ENCODE results near the gene SCYL1. TPM values are rescaled to one million over a fixed set of nuclear protein-coding genes. Genes with fewer than 3 reads are reported as not detected.
A peak's percentile ranks its signal among the peaks of the same experiment; 100 is the strongest.

SCYL1 gene
- total and polyA plus RNA-seq, 7 donors, result 66.9 to 106 (median 87.4) TPM

DNA sequence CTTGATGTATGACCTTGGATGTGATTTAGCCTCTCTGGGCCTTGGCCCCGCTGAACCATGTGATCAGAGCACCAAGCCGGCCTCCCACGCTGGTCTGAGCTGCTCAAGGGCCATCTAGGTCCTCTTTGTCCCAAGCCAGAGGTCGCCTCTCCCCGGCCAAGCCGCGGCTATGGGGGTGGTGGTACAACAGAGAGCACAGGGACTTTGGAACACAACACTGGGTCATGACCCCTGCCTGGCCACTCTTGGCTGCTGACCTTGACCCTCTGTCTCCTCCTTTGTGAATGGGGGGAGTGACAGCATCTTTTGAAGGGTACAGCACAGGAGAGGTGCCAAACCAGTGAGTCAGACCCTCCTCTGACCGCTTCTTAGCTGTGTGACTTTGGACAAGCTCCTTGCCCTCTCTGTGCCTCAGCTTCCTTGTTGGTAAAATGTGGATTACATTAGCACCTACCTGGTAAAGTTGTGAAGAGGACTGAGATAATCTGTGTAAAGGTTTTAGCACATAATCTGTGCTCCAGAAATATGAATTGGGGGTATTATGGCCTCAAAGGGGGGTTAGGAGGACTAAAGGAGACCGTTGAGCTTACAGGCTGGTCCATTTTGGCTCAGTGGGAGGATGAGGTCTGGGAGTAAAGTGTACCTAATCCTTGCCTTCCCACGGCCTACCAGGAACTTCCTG is 4.7 kb downstream of the SCYL1 start:
- ATAC-seq, result no peak
- peaks cover 6 to 81% of the 10 kb centered on the region in 2 donors for H3K36me3 ChIP-seq (ENCODE audit: insufficient read depth in 1 of 2, low read depth in 1 of 2)
- intact Hi-C loops (cut with DNase I), result no loop called here
- no peak overlapping the region for H3K27ac ChIP-seq
- H3K4me3 ChIP-seq, result no peak overlapping the region
- WGBS, 3 donors, result 72 to 86% (median 77%) methylated on average over 10 of the region's 10 CpGs
- TF ChIP-seq, protein P1, sequence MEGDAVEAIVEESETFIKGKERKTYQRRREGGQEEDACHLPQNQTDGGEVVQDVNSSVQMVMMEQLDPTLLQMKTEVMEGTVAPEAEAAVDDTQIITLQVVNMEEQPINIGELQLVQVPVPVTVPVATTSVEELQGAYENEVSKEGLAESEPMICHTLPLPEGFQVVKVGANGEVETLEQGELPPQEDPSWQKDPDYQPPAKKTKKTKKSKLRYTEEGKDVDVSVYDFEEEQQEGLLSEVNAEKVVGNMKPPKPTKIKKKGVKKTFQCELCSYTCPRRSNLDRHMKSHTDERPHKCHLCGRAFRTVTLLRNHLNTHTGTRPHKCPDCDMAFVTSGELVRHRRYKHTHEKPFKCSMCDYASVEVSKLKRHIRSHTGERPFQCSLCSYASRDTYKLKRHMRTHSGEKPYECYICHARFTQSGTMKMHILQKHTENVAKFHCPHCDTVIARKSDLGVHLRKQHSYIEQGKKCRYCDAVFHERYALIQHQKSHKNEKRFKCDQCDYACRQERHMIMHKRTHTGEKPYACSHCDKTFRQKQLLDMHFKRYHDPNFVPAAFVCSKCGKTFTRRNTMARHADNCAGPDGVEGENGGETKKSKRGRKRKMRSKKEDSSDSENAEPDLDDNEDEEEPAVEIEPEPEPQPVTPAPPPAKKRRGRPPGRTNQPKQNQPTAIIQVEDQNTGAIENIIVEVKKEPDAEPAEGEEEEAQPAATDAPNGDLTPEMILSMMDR (IDR thresholded peaks at IDR 0.05), result no peak
- peak in 1 of 2 donors; percentile 34 for DNase-seq
- H3K9me3 ChIP-seq, result no peaks in the 10 kb centered on the region
- no peaks in the 10 kb centered on the region for H3K27me3 ChIP-seq (ENCODE audit: insufficient read depth in 3 of 3, low read length in 2 of 3)
- peaks cover 9% of the 10 kb centered on the region for H3K4me1 ChIP-seq

DNA sequence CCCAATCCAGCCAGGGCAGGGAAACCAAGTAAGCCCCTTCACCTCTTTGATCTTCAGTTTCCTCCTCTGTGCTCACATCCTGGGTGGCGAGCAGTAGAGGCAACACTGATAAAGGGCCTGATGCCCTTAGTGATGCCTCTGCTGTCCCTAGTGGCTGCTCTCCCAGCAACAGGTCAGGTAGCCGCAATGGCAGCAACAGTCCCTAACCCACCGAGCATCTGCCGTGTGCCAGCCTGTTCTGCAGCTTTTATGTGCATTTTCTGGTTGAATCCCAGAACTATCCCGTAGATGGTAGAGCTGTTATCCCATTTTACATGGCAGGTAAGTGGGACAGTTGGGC is 5.2 kb downstream of the SCYL1 start:
- TF ChIP-seq, protein P1 (IDR thresholded peaks at IDR 0.05), result no peak
- no peaks in the 10 kb centered on the region for H3K9me3 ChIP-seq
- 84 to 94% (median 86%) methylated on average over 5 of the region's 5 CpGs for whole genome bisulfite sequencing, 3 donors
- H3K4me3 ChIP-seq, result no peak overlapping the region
- no peaks in the 10 kb centered on the region for H3K27me3 ChIP-seq (ENCODE audit: insufficient read depth in 3 of 3, low read length in 2 of 3)
- no peak overlapping the region for H3K27ac ChIP-seq
- peaks cover 6 to 86% of the 10 kb centered on the region in 2 donors for H3K36me3 ChIP-seq (ENCODE audit: insufficient read depth in 1 of 2, low read depth in 1 of 2)
- DNase-seq (no peak), ATAC-seq (no peak)
- peaks cover 9% of the 10 kb centered on the region for H3K4me1 ChIP-seq
- intact Hi-C loops (cut with DNase I), result no loop called here

DNA sequence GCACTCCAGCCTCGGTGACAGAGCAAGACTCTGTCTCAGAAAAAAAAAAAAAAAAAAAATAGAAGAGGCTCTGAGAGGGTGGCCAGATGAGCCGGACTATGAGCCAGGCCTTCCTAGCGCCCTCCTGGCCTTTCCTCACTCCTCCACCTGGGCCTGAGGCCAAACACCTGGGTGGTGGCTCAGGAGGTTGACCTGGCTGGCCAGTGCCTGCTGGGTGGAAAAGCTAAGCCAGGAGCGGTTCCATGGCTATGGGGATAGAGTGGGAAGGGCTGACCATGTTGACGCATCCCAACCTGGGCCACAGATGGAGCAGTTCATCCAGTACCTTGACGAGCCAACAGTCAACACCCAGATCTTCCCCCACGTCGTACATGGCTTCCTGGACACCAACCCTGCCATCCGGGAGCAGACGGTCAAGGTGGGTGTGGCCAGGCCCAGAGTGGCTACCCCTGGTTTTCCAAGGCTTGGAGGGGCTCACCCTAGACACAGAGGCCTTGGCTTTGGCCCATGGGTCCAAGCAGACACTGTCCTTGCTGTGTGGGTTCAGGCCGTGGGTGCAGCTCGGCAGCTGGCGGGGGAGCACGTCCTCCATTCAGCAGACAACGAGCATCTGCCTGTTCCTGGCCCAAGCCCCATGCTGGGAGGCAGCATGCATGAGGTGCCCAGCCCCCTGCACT is 7.6 kb downstream of the SCYL1 start:
- Histone ChIP-seq H3K27me3 (ENCODE audit: insufficient read depth in 3 of 3, low read length in 2 of 3) (no peaks in the 10 kb centered on the region), H3K9me3 (no peaks in the 10 kb centered on the region), H3K4me3 (no peak overlapping the region), H3K27ac (no peak overlapping the region), H3K4me1 (no peaks in the 10 kb centered on the region), H3K36me3 (ENCODE audit: insufficient read depth in 1 of 2, low read depth in 1 of 2) (peaks cover 6 to 95% of the 10 kb centered on the region in 2 donors)
- intact Hi-C loops (cut with DNase I), result no loop called here
- TF ChIP-seq, protein P1 (IDR thresholded peaks at IDR 0.05), result no peak
- ATAC-seq (no peak), DNase-seq (no peak)
- WGBS, 3 donors, result 71 to 83% (median 81%) methylated on average over 13 to 15 of the region's 15 CpGs

DNA sequence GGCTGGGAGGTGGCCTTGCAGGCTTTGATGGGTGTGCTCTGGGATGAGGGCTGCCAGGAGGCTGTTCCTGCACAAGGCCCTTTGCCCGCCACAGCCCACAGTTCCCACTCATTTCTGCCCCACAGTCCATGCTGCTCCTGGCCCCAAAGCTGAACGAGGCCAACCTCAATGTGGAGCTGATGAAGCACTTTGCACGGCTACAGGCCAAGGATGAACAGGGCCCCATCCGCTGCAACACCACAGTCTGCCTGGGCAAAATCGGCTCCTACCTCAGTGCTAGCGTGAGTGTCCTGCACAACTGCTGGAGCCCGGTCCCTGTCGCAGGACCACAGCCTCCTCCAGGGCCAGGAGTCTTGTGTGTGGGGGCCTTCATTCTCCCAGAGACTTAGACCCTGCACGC is 10.2 kb downstream of the SCYL1 start:
- H3K9me3 ChIP-seq, result no peaks in the 10 kb centered on the region
- no peaks in the 10 kb centered on the region for H3K27me3 ChIP-seq (ENCODE audit: insufficient read depth in 3 of 3, low read length in 2 of 3)
- TF ChIP-seq, protein P1 (IDR thresholded peaks at IDR 0.05), result no peak
- peaks cover 6 to 93% of the 10 kb centered on the region in 2 donors for H3K36me3 ChIP-seq (ENCODE audit: insufficient read depth in 1 of 2, low read depth in 1 of 2)
- no peak overlapping the region for H3K4me3 ChIP-seq
- no peak overlapping the region for H3K27ac ChIP-seq
- H3K4me1 ChIP-seq, result peaks cover 2% of the 10 kb centered on the region
- DNase-seq (no peak), ATAC-seq (no peak)
- WGBS, 3 donors, result 80 to 90% (median 82%) methylated on average over 8 to 9 of the region's 9 CpGs
- intact Hi-C loops (cut with DNase I), result no loop called here

All from psoas muscle (tissue), 8 donors.